GM12892 (cell line): ENCODE results near the gene ITPR3.

Experiments used
- POLR2A ChIP-seq: IDR thresholded peaks from 2 replicates; pipeline ENCODE4 v1.6.1; 2011; ENCODE audit warnings: low read depth, low read length, control low read depth
- POLR2AphosphoS5 ChIP-seq: IDR thresholded peaks from 2 replicates; pipeline ENCODE4 v1.6.1; 2011; ENCODE audit warnings: low read depth, low read length, control low read depth
- TAF1 ChIP-seq: IDR thresholded peaks from 2 replicates; pipeline ENCODE4 v1.6.1; 2011; ENCODE audit warnings: low read depth, mild to moderate bottlenecking, control low read depth, low read length, borderline replicate concordance

DNA sequence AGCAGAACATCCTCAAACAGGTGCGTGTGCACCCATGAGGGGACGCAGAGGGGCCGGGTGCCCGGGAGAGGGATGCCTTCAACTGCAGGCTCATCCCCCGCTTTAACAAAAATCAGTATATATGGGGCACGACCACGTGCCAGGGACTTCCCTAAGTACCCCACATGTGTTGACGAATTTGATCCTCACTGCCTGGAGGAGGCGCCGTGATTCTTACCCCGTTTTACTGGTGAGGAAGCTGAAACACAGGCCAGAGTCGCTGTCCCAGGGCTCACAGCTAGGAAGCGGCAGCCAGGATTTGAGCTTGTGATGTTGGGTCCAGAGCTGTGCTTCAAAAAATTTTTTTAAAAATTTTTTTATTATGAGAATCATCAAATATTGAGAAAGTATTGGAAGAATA is 44.8 kb downstream of the ITPR3 start:
- TF ChIP-seq POLR2A, result no peak
- TF ChIP-seq POLR2AphosphoS5, result no peak
- no peak for TF ChIP-seq TAF1
